AG04449 (cell line): Measurements from ENCODE around the gene AGPAT4.
A peak's percentile ranks its signal among the peaks of the same experiment; 100 is the strongest.

ENCODE experiments used
- CTCF ChIA-PET: fragments of 350-600 bp; formaldehyde crosslinking; extraction: SDS; loops from one replicate; lab custom pipeline; 2021; ENCODE audit warnings: antibody characterized with exemption; lab: Yijun Ruan, JAX
- POLR2A ChIA-PET: fragments of 400-600, 350-600 bp; formaldehyde crosslinking; extraction: SDS; loops from one replicate; lab custom pipeline; 2020; ENCODE audit warnings: antibody characterized with exemption, inconsistent platforms; lab: Yijun Ruan, JAX
- DNase-seq: peaks from one replicate; pipeline ENCODE4 v3.0.0-alpha.2; 2010; ENCODE audit warnings: low read depth, low spot score
- H3K4me3 ChIP-seq: 2 replicates; pipeline ENCODE4 v1.5.1; 2011; ENCODE audit warnings: low read depth, mild to moderate bottlenecking, control low read depth, low read length
- CTCF ChIP-seq: IDR thresholded peaks from one replicate; pipeline ENCODE4 v1.5.1; 2011; ENCODE audit warnings: mild to moderate bottlenecking, moderate library complexity, low read length, control low read depth, inconsistent platforms; ENCODE audit not compliant: insufficient read depth; ENCODE audit errors: missing control alignments

AGPAT4 gene

DNA sequence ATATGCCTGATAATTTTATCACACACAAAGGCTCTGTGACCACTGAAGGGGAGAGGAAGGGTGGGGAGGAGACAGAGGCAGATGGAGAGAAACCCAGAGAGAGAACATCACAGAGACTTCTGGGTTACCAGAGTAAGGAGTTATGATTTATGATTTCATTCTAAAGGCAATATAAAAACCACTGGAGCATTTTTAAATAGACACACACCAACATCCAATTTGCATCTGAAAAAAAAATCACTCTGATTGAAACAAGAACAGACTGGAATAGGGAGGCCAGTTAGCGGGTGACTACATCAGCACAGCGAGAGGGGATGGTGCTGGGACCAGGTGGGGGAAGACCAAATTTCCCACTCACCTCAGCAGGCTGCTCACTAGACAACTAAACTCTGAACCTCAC is 104.8 kb downstream of the AGPAT4 start:
- TF ChIP-seq CTCF = no peak
- POLR2A ChIA-PET = interaction anchor here (0.5 kb wide), 1 partner anchor 92 kb away, joined by 6 read pairs; no protein-coding TSS in a partner anchor
- no peak overlapping the region for H3K4me3 ChIP-seq
- CTCF ChIA-PET = interaction anchor here (1.1 to 2.6 kb wide), 5 partner anchors 10 to 238 kb away, joined by 3 to 11 read pairs (median 5); no protein-coding TSS in a partner anchor
- DNase-seq = no peak

DNA sequence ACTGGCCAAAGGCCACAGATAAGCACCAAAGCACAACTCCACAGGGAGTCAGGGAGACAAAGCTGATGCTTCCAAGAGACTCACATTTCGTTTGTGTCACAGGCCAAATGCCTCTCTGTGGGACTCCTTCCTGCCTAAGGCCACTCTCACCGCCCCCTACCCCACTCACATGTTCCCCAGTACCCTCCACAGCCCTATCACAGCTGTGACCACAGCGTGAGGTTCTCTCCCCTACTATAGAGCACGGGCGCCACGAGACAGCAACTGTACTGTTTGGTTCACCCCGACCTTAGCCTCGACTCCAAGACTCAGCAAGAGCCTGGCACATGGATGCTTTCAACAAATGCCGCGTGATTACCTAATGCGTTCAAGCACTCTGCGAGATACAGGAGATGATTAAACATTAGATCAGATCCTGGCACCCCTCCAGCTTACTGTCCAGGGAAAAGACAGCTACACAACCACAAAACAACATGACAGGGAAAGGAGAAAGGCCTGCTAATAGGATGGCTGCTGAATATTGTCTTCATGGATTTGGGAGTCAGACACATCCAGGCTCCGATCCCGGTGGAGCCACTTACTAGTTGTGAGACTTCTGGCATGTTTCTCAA is 105.5 kb downstream of the AGPAT4 start:
- H3K4me3 ChIP-seq = no peak overlapping the region
- POLR2A ChIA-PET = no interaction called here
- CTCF ChIA-PET = interaction anchor here (1.3 to 2.6 kb wide), 3 partner anchors 9 to 203 kb away, joined by 3 to 11 read pairs (median 4); no protein-coding TSS in a partner anchor
- no peak for TF ChIP-seq CTCF
- DNase-seq = peak; percentile 89

DNA sequence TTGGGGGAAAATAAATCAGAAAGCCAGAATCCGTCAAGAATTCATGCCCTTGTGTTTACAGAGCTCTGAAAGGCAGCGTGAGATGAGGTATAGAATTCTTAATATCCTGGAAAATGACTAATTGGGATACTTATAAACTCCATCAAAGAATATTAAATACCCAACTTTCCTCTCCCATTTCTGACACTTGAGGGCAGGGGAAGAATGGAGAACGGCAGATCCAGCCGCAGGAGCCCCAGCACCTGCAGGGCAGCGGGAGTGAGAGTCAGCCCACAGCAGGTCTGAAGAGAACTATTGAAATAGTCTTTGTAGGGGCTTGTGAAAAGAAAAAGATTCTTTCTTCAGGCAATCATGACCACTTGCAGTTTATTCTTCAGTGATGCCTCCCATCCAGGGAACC is 107.2 kb downstream of the AGPAT4 start:
- DNase-seq = no peak
- no peak overlapping the region for H3K4me3 ChIP-seq
- ChIA-PET POLR2A (no interaction called here), CTCF (interaction anchor here (1.5 kb wide), 1 partner anchor 207 kb away, joined by 4 read pairs; no protein-coding TSS in a partner anchor)
- TF ChIP-seq CTCF = no peak

DNA sequence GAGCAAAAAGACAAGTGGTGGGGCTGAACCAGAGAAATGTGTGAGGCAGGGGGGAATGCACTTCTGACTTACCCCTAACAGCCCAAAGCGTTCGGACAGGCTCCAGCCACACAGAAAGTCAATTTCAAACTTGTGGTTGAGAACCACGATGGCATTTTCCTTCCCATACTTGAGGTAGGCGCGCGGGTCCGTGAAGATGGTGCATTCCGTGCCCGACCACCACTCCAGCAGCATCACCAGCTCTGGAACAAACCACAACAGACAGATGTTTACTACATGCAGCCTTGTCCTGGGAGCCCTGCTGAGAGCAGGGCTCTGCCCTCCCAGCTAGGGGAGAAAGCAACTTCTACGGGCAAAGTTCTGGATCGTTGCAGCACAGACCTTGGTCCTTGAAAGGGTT is 107.7 kb downstream of the AGPAT4 start:
- ChIA-PET POLR2A (no interaction called here), CTCF (interaction anchor here (1.5 to 1.9 kb wide), 2 partner anchors 207 to 236 kb away, joined by 4 to 5 read pairs; no protein-coding TSS in a partner anchor)
- TF ChIP-seq CTCF = no peak
- no peak for DNase-seq
- H3K4me3 ChIP-seq = no peak overlapping the region

GRCh38 chr6:161164182-161164625 is 109.7 kb downstream of the AGPAT4 start:
- ChIA-PET POLR2A (no interaction called here), CTCF (interaction anchor here (0.8 to 1.9 kb wide), 3 partner anchors 12 to 234 kb away, joined by 3 to 5 read pairs (median 4); no protein-coding TSS in a partner anchor)
- no peak for TF ChIP-seq CTCF
- DNase-seq = no peak
- H3K4me3 ChIP-seq = no peak overlapping the region

GRCh38 chr6:161163466-161164181 is 110.2 kb downstream of the AGPAT4 start:
- ChIA-PET POLR2A (no interaction called here), CTCF (interaction anchor here (0.8 to 1.4 kb wide), 2 partner anchors 11 to 12 kb away, joined by 3 to 4 read pairs; no protein-coding TSS in a partner anchor)
- H3K4me3 ChIP-seq = no peak overlapping the region
- no peak for TF ChIP-seq CTCF
- DNase-seq = no peak
